Pancreas (tissue), 10 donors: ENCODE measurements around the gene EXOC3L1. TPM values are rescaled to one million over a fixed set of nuclear protein-coding genes. Genes with fewer than 3 reads are reported as not detected.

Source experiments
- ATAC-seq, 4 donors: fragments of 200-7000 bp; cut with Tn5 transposase; one replicate each; pipeline versions ENCODE4 v1.8.0 to v1.9.1; 2020; ENCODE audit warnings: mild to moderate bottlenecking in 4 of 4, moderate library complexity in 4 of 4
- DNase-seq, 6 donors: peaks; one replicate each; pipeline ENCODE4 v3.0.0-alpha.2; 2020
- FAIRE-seq: peaks from 2 replicates; lab custom pipeline; 2012; peaks lifted over from hg19 to GRCh38; lab: Jason Lieb, UNC
- H3K27ac ChIP-seq, 4 donors: fragments of 200-600 bp; sonication (generic); 1 replicate in 3 of 4; 2 replicates in 1 of 4; pipeline versions ENCODE4 v1.5.0 to v1.8.0; 2020
- H3K27me3 ChIP-seq, 4 donors: fragments of 200-600 bp; one replicate each; pipeline ENCODE4 v1.8.0; 2021
- H3K36me3 ChIP-seq, 3 donors: fragments of 200-600 bp; sonication (generic) in 1 of 3; one replicate each; pipeline versions ENCODE4 v1.5.0 to v1.8.0; 2020 to 2021
- H3K4me1 ChIP-seq, 3 donors: fragments of 200-600 bp; one replicate each; pipeline ENCODE4 v1.8.0; 2021
- H3K4me3 ChIP-seq, 4 donors: fragments of 200-600 bp; sonication (generic) in 2 of 4; one replicate each; pipeline versions ENCODE4 v1.5.0 to v1.8.0; 2020 to 2021
- H3K9me3 ChIP-seq, 4 donors: fragments of 200-600 bp; one replicate each; pipeline ENCODE4 v1.8.0; 2021
- WGBS, 2 donors: extraction: QIAGEN DNeasy Blood & Tissue Kit; methylation state at CpG; one replicate each; pipeline ENCODE4 v1.1.7; 2013; 5-methylcytosine and 5-hydroxymethylcytosine counted together
- intact Hi-C, 3 donors: fragments of 100-400 bp; cut with DNase I; formaldehyde crosslinking; loops; one replicate each; pipeline versions ENCODE4 v1.11.1 to v1.14.2; 2022
- polyA plus RNA-seq, 2 donors: library from polyadenylated mRNA; stranded (reverse); fragments of 200-250 nt; gene quantifications; one replicate each; pipeline ENCODE4 v1.2.3, GENCODE V29; 2013
- total RNA-seq, 6 donors: library from RNA; stranded (reverse); fragmentation: NEBNext Ultra II Directional in 4 of 6; extraction: Animal tissue kit (Norgen Biotek cat#: 25700) in 4 of 6; gene quantifications; one replicate each; pipeline versions ENCODE4 v1.2.1 to v1.2.4, GENCODE V29; 2021 to 2023
- TF ChIP-seq, protein P1 (sequence below), 4 donors: fragments of 200-600 bp; sonication (generic) in 3 of 4; IDR thresholded peaks; one replicate each; pipeline versions ENCODE4 v1.5.0 to v1.8.0; 2021; ENCODE audit warnings: antibody characterized with exemption in 4 of 4
- donor health status: healthy with polysubstance abuse.
- donor health status: DM: no; HTN: no; CAD: no; lungs with moderate emphysema.
- donor health status: DM: no; HTN: no; CAD: no.
- donor health status: control.
- donor health status: control.
- donor health status: Bipolar disorder and iron deficiency.
- donor health status: DM: yes; HTN: yes; CAD: no.
- donor health status: DM: no; HTN: no; CAD: no.
- donor health status: DM: no; HTN: no; CAD: no.
- donor health status: DM: yes; HTN: yes; CAD: no.

EXOC3L1 gene
- total and polyA plus RNA-seq, 8 donors: 0.67 to 6.2 (median 1.5) TPM

GRCh38 chr16:67182288-67182687 lies 7.6 kb downstream of the EXOC3L1 start:
- TF ChIP-seq, protein P1, sequence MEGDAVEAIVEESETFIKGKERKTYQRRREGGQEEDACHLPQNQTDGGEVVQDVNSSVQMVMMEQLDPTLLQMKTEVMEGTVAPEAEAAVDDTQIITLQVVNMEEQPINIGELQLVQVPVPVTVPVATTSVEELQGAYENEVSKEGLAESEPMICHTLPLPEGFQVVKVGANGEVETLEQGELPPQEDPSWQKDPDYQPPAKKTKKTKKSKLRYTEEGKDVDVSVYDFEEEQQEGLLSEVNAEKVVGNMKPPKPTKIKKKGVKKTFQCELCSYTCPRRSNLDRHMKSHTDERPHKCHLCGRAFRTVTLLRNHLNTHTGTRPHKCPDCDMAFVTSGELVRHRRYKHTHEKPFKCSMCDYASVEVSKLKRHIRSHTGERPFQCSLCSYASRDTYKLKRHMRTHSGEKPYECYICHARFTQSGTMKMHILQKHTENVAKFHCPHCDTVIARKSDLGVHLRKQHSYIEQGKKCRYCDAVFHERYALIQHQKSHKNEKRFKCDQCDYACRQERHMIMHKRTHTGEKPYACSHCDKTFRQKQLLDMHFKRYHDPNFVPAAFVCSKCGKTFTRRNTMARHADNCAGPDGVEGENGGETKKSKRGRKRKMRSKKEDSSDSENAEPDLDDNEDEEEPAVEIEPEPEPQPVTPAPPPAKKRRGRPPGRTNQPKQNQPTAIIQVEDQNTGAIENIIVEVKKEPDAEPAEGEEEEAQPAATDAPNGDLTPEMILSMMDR (IDR thresholded peaks at IDR 0.05): no peak
- no peak for FAIRE-seq
- intact Hi-C loops: loop anchor here in 1 of 3 donors (10.0 kb wide), 1 partner anchor 167 kb away; no protein-coding TSS in a partner anchor
- DNase-seq: no peak
- 81 to 88% methylated on average over 2 of the region's 2 CpGs for WGBS, 2 donors
- H3K27me3 ChIP-seq: no peaks in the 10 kb centered on the region
- H3K4me3 ChIP-seq: no peak overlapping the region
- H3K36me3 ChIP-seq: no peaks in the 10 kb centered on the region
- no peak for ATAC-seq
- H3K4me1 ChIP-seq: peaks cover 4 to 22% (median 12%) of the 10 kb centered on the region in 3 donors
- no peaks in the 10 kb centered on the region for H3K9me3 ChIP-seq
- H3K27ac ChIP-seq: no peak overlapping the region

DNA sequence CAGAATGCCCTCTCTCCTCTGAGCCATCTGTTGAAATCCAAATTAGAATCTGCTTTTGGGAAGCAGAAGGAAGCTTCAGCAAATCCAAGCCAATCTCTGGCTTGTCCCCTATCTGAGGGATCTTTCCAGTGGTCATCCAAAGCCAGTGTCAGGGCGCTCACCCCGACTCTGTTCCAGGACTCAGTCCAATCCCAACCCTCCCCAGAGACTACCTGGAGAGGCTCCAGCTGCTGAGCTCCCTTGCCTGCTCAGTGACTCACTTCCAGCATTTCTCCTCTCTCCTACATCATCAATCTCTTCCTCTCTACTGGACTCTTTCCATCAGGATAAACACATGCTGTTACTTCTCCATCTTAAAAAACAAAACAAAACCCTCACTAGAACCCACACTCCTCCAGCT lies 8.6 kb downstream of the EXOC3L1 start:
- Histone ChIP-seq H3K9me3 (no peaks in the 10 kb centered on the region), H3K4me3 (no peak overlapping the region), H3K27me3 (no peaks in the 10 kb centered on the region), H3K27ac (no peak overlapping the region), H3K4me1 (peaks cover 4 to 22% (median 12%) of the 10 kb centered on the region in 3 donors), H3K36me3 (no peaks in the 10 kb centered on the region)
- peak in 1 of 6 donors; percentile 44 for DNase-seq
- 57 to 59% methylated on average over 2 of the region's 2 CpGs for WGBS, 2 donors
- FAIRE-seq: no peak
- intact Hi-C loops: loop anchor here in 1 of 3 donors (10.0 kb wide), 1 partner anchor 167 kb away; no protein-coding TSS in a partner anchor
- no peak for ATAC-seq
- TF ChIP-seq, protein P1 (IDR thresholded peaks at IDR 0.05): no peak

DNA sequence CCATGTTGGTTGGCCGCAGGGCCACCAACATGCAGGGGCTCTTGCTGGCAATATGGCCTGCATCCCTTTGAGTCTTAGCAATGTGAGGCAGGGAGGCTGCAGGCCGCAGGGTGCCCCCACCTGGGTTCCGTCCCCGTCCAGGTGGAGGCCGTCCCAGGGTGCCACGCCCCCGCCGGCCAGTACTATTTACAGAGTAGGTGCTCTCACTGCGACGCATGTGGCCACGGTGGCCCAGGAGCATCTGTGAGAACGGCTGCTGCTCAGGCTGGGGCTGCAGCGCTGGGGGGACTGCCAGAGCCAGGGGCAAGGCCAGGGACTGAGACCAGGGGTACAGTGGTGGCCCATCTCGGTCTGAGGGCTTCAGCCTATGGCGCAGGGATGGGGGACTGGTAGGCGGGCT lies 9.8 kb downstream of the EXOC3L1 start:
- H3K4me3 ChIP-seq: no peak overlapping the region
- FAIRE-seq: no peak
- H3K27me3 ChIP-seq: no peaks in the 10 kb centered on the region
- intact Hi-C loops: loop anchor here in 1 of 3 donors (10.0 kb wide), 1 partner anchor 165 kb away; no protein-coding TSS in a partner anchor
- peak in 2 of 6 donors; percentile 50 to 77 for DNase-seq
- TF ChIP-seq, protein P1 (IDR thresholded peaks at IDR 0.05): no peak
- ATAC-seq: no peak
- peaks cover 4 to 21% (median 7%) of the 10 kb centered on the region in 3 donors for H3K4me1 ChIP-seq
- no peak overlapping the region for H3K27ac ChIP-seq
- H3K36me3 ChIP-seq: no peaks in the 10 kb centered on the region
- WGBS, 2 donors: 84 to 88% methylated on average over 16 of the region's 16 CpGs
- H3K9me3 ChIP-seq: no peaks in the 10 kb centered on the region

GRCh38 chr16:67179421-67180080 lies 10.4 kb downstream of the EXOC3L1 start:
- DNase-seq: peak in 2 of 6 donors; percentile 43 to 70
- Histone ChIP-seq H3K4me1 (peaks cover 0 to 15% (median 7%) of the 10 kb centered on the region in 3 donors), H3K27me3 (no peaks in the 10 kb centered on the region), H3K9me3 (no peaks in the 10 kb centered on the region), H3K27ac (no peak overlapping the region), H3K36me3 (no peaks in the 10 kb centered on the region), H3K4me3 (no peak overlapping the region)
- intact Hi-C loops: loop anchor here in 1 of 3 donors (10.0 kb wide), 1 partner anchor 165 kb away; no protein-coding TSS in a partner anchor
- ATAC-seq: no peak
- no peak for FAIRE-seq
- WGBS, 2 donors: 89 to 91% methylated on average over 13 of the region's 13 CpGs
- TF ChIP-seq, protein P1 (IDR thresholded peaks at IDR 0.05): no peak
